Adrenal gland (tissue), 12 donors: Measurements from ENCODE around the gene SLC47A2. TPM values are rescaled to one million over a fixed set of nuclear protein-coding genes. Genes with fewer than 3 reads are reported as not detected.
A peak's percentile ranks its signal among the peaks of the same experiment; 100 is the strongest.

ENCODE experiments used
- DNase-seq, 7 donors: peaks; one replicate each; pipeline ENCODE4 v3.0.0-alpha.2; 2019 to 2020
- H3K27ac ChIP-seq, 5 donors: fragments of 200-600 bp; sonication (generic) in 4 of 5; 1 replicate in 3 of 5; 2 replicates in 2 of 5; pipeline versions ENCODE4 v1.5.1 to v1.8.0; 2016 to 2020; ENCODE audit warnings: mild to moderate bottlenecking in 1 of 5
- H3K27me3 ChIP-seq: fragments of 200-600 bp; 2 replicates; pipeline ENCODE4 v1.8.0; 2021
- H3K36me3 ChIP-seq, 2 donors: fragments of 200-600 bp; replicated peaks in 1 of 2; 1 replicate in 1 of 2; 2 replicates in 1 of 2; pipeline versions ENCODE4 v1.5.1 to v1.8.0; 2018 to 2022
- H3K4me1 ChIP-seq, 2 donors: fragments of 200-600 bp; replicated peaks in 1 of 2; 1 replicate in 1 of 2; 2 replicates in 1 of 2; pipeline versions ENCODE4 v1.5.1 to v1.8.0; 2018 to 2021
- H3K4me3 ChIP-seq, 4 donors: fragments of 200-600 bp; sonication (generic) in 3 of 4; one replicate each; pipeline ENCODE4 v1.5.1; 2016 to 2018
- H3K9me3 ChIP-seq, 3 donors: fragments of 200-600 bp; sonication (generic) in 1 of 3; replicated peaks in 1 of 3; 1 replicate in 2 of 3; 2 replicates in 1 of 3; pipeline versions ENCODE4 v1.5.1 to v1.8.0; 2016 to 2021
- CTCF ChIP-seq, 6 experiments: fragments of 450-650 bp in 4 of 6; fragments of 200-600 bp in 2 of 6; sonication (generic) in 1 of 6; IDR thresholded peaks; 1 replicate in 5 of 6; 2 replicates in 1 of 6; pipeline versions ENCODE4 v1.5.1 to v1.8.0; 2016 to 2021; ENCODE audit warnings: antibody characterized with exemption in 6 of 6, mild to moderate bottlenecking in 2 of 6, moderate library complexity in 1 of 6
- POLR2A ChIP-seq, 2 donors: fragments of 450-650 bp; IDR thresholded peaks; one replicate each; pipeline ENCODE4 v1.6.1; 2017; ENCODE audit warnings: antibody characterized with exemption in 2 of 2, mild to moderate bottlenecking in 2 of 2, moderate library complexity in 1 of 2
- WGBS, 4 donors: extraction: QIAGEN DNeasy Blood & Tissue Kit in 2 of 4; methylation state at CpG; one replicate each; pipeline versions ENCODE4 v1.1.5 to v1.1.7; 2013 to 2017; 5-methylcytosine and 5-hydroxymethylcytosine counted together
- intact Hi-C, 2 donors: fragments of 100-400 bp; cut with DNase I; formaldehyde crosslinking; loops; one replicate each; pipeline versions ENCODE4 v1.14.1 to v1.15.0; 2022 to 2023
- polyA plus RNA-seq, 3 donors: library from polyadenylated mRNA; stranded (reverse); fragments of 200-250 nt in 2 of 3; fragments of 350-450 nt in 1 of 3; fragmentation: Illumina TruSeq in 1 of 3; extraction: RNeasy Lipid Tissue Mini Kit (QIAGEN cat#74804) in 1 of 3; gene quantifications; one replicate each; pipeline ENCODE4 v1.2.3, GENCODE V29; 2013 to 2014
- total RNA-seq, 9 donors: library from RNA; depleted of rRNA in 4 of 9; stranded (reverse); fragments of >200 nt in 4 of 9; fragments of 120-200 nt in 1 of 9; fragmentation: NEBNext Ultra II Directional in 1 of 9; extraction: Animal tissue kit (Norgen Biotek cat#: 25700) in 1 of 9; gene quantifications; one replicate each; pipeline versions ENCODE4 v1.1.0 to v1.2.4, GENCODE V29; 2013 to 2023
- donor health status: healthy with polysubstance abuse.
- donor health status: Bipolar disorder and iron deficiency.
- donor health status: DM: yes; HTN: yes; CAD: no.
- donor health status: DM: no; HTN: no; CAD: no.
- donor health status: DM: no; HTN: no; CAD: no.
- donor health status: DM: yes; HTN: yes; CAD: no.

The SLC47A2 gene
- total and polyA plus RNA-seq, 12 donors: 0.10 to 1.3 (median 0.32) TPM; not detected in 8

- TF ChIP-seq POLR2A (IDR thresholded peaks at IDR 0.05): no peak
- no peak for TF ChIP-seq CTCF (IDR thresholded peaks at IDR 0.05)
- no peak for DNase-seq
- H3K27me3 ChIP-seq: no peaks in the 10 kb centered on the region
- WGBS, 4 donors: 86 to 94% (median 88%) methylated on average over 5 of the region's 5 CpGs
- H3K36me3 ChIP-seq: no peaks in the 10 kb centered on the region
- peaks cover 22 to 27% of the 10 kb centered on the region in 2 donors for H3K4me1 ChIP-seq
- no peak overlapping the region for H3K4me3 ChIP-seq
- H3K27ac ChIP-seq: no peak overlapping the region
- intact Hi-C loops: no loop called here
- H3K9me3 ChIP-seq: no peaks in the 10 kb centered on the region
Observed at GRCh38 chr17:19725486-19725885, 9.1 kb upstream of the SLC47A2 start.

- WGBS, 4 donors: 49 to 67% (median 56%) methylated on average over 19 to 55 of the region's 55 CpGs
- DNase-seq: peak; percentile 48 to 79 (median 56)
- H3K27ac ChIP-seq: peak overlapping the region in 3 of 5 donors; percentile 24 to 49 (median 36)
- no peak for TF ChIP-seq CTCF (IDR thresholded peaks at IDR 0.05)
- TF ChIP-seq POLR2A (IDR thresholded peaks at IDR 0.05): no peak
- no peaks in the 10 kb centered on the region for H3K9me3 ChIP-seq
- H3K36me3 ChIP-seq: no peaks in the 10 kb centered on the region
- intact Hi-C loops: no loop called here
- H3K27me3 ChIP-seq: no peaks in the 10 kb centered on the region
- peaks cover 22 to 28% of the 10 kb centered on the region in 2 donors for H3K4me1 ChIP-seq
- peak overlapping the region in 1 of 4 donors; percentile 41 for H3K4me3 ChIP-seq
Observed at GRCh38 chr17:19724501-19725420, 8.4 kb upstream of the SLC47A2 start.

- H3K4me1 ChIP-seq: peaks cover 22 to 28% of the 10 kb centered on the region in 2 donors
- no peaks in the 10 kb centered on the region for H3K9me3 ChIP-seq
- no peaks in the 10 kb centered on the region for H3K27me3 ChIP-seq
- 88 to 100% (median 100%) methylated on average over 1 of the region's 1 CpG for WGBS, 4 donors
- intact Hi-C loops: no loop called here
- H3K36me3 ChIP-seq: no peaks in the 10 kb centered on the region
- DNase-seq: no peak
- H3K27ac ChIP-seq: peak overlapping the region in 1 of 5 donors; percentile 49
- no peak overlapping the region for H3K4me3 ChIP-seq
- TF ChIP-seq POLR2A (IDR thresholded peaks at IDR 0.05): no peak
- no peak for TF ChIP-seq CTCF (IDR thresholded peaks at IDR 0.05)
Observed at GRCh38 chr17:19723964-19724363, 7.6 kb upstream of the SLC47A2 start.

- H3K27ac ChIP-seq: no peak overlapping the region
- intact Hi-C loops: no loop called here
- WGBS, 4 donors: 59 to 86% (median 61%) methylated on average over 6 to 9 of the region's 9 CpGs
Observed at GRCh38 chr17:19720631-19721426, 4.4 kb upstream of the SLC47A2 start.

More at GRCh38 chr17:19720631-19721426, 4.4 kb upstream of the SLC47A2 start:
- no peak for TF ChIP-seq CTCF (IDR thresholded peaks at IDR 0.05)
- Histone ChIP-seq H3K27me3 (no peaks in the 10 kb centered on the region), H3K4me1 (peaks cover 0 to 6% of the 10 kb centered on the region in 2 donors), H3K9me3 (no peaks in the 10 kb centered on the region), H3K36me3 (no peaks in the 10 kb centered on the region), H3K4me3 (no peak overlapping the region)
- no peak for DNase-seq
